RKO (cell line): ENCODE data around the gene DEGS1.

Source experiments
- DNase-seq: peaks from one replicate; pipeline ENCODE4 v3.0.0-alpha.2; 2016; ENCODE audit warnings: low spot score

Gene DEGS1

DNA sequence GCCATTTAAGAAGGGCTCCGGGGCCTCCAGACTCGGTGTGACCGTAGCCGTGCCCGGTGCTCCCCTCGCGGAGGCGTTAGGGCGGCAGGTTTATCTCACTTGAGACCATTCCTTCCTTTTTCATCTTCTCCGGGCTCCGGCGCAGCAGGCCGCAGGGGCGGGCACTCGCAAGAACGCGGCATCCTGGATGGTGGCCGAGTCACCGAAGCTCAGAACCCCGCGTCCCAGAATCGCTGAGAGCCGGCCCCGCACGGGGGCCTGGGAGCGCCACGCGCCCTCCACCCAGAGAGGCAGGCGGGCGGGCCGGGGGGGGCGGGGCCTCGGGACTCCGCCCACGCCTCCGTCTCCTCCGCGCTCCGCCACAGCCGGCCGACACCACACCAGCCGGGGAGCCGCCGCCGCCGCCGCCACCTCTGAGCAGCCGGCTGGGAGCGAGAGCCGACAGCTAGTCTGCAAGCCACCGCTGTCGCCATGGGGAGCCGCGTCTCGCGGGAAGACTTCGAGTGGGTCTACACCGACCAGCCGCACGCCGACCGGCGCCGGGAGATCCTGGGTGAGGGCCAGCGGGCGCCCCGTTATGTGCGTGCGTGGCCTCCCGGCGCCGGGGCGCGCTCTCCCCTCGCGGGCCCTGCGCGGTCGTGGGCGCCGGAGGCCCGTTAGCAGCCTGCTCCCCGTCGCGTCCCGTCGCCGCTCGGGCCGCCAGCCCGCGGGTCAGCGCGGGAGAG is at the start of gene DEGS1:
DEGS1 (plus strand) TSS at position 375 of the 725 bp plus-strand sequence; CDS start at position 472, 97 bp downstream.
- peak; percentile 78 for DNase-seq

DNA sequence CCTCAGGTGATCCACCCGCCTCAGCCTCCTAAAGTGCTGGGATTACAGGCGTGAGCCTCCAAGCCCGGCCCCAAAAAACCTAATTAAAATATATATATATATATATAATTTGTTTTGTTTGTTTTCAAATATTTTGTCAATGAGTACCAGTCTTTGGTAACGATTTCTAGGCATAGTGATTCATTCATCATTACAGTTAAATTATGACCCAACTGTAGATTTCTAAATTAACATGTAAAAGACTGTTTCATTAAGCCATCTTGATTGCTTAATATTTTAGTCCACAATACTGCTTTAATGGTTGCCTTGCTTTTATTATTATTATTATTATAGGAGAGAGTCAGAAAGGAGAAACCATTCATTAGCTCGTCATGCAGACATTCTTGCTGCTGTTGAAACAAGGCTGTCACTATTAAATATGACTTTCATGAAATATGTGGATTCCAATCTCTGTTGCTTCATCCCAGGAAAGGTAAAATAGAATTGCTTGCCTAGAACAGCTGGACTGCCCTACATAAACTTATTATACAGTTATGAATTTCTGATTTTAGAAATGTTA is 49.2 kb upstream of the DEGS1 start:
- DNase-seq, result no peak

DNA sequence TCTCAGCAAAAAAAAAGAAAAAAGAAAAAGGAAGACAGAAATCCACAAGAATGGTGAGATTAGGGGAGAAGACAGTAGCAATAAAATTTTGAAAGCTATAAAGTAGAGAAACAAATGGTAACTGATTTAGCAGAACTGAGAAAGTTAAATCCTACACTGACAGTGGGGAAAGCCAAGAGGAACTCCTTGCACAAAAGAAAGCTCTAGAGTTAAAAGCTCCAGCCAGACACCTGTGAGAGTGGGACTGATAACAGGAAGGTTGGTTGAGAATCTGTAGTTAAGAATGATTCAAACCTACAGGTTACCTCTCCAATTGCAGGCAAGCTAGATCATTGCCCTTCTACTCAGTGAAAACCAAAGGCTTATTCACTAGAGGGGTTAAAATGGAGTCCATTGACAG is 45.5 kb upstream of the DEGS1 start:
- DNase-seq, result no peak

DNA sequence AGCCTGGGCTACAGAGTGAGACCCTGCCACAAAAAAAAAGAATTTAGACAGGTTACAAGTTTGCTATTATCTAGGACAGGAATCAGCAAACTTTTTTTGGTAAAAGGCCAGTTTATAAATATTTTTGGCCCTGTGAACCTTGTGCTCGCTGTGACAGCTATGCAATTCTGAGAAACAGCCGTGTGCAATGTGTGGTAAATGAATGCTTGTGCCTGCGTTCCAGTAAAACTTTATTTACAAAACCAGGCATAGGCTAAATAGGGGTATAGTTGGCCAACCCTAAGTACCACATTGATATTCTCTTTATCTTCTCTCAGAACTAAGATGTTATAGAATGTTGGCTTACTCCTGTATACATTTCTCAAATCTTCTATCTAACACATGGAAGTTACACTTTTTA is 44.8 kb upstream of the DEGS1 start:
- DNase-seq, result no peak

DNA sequence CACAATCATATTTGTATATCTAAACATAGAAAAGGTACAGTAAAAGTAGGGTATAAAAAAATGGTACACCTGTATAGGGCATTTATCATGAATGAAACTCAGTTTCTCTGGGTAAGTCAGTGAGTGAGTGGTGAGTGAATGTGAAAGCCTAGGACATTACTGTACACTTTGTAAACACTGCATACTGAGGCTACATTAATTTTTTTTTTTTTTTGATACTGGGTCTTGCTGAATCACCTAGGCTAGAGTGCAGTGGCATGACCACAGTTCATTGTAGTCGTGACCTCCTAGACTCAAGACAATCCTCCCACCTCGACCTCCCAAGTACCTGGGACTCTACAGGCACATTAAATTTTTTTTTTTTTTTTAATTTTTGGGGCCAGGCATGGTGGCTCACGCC is 41.3 kb upstream of the DEGS1 start:
- DNase-seq, result no peak

DNA sequence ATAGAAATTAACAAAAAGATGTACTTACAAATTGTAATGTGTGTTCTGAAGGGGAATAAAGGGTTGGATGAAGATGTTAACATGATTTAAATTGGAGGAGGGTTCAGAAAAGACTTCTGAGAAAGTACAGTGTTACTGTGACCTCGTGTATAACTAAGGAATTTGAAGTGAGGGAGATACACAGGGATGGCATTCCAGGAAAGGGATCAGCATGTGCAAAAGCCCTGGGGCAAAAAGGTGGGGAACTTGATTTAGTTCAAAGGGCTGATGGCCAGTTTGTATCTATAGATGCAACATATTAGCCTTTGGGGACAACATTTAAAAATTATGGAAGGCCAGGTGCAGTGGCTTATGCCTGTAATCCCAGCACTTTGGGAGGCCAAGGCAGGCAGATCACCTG is 33.3 kb upstream of the DEGS1 start:
- DNase-seq, result no peak

DNA sequence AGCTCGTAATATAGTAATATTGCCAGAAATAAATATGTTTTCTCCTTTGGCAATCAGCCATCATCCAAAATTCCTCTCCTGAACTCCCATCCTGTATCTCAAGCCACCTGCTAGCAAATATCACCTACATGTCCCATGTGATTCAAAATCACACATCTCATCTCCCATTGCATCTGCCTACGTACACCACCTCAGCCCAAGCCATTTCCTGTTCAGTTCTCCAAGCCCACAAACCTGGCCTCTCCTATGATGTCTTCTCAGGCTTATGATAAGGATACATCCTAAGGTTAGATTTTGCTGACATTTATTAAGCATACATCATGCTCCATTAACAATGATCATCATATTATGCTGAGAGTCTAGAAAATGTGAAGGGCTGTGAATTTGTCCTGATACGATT is 31.9 kb upstream of the DEGS1 start:
- no peak for DNase-seq

DNA sequence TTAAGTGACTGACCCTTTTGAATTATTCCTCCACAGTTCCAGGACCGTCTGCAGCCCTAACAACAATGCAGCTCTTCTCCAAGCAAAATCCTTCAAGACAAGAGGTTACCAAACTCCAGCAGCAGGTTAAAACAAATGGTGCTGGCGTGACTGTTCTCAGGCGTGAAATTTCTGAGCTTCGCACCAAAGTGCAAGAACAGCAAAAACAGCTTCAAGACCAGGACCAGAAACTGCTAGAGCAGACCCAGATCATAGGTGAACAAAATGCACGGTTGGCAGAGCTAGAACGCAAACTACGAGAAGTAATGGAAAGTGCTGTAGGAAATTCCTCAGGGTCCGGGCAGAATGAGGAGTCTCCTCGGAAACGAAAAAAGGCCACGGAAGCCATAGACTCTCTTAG is 25.7 kb upstream of the DEGS1 start:
- DNase-seq, result no peak

DNA sequence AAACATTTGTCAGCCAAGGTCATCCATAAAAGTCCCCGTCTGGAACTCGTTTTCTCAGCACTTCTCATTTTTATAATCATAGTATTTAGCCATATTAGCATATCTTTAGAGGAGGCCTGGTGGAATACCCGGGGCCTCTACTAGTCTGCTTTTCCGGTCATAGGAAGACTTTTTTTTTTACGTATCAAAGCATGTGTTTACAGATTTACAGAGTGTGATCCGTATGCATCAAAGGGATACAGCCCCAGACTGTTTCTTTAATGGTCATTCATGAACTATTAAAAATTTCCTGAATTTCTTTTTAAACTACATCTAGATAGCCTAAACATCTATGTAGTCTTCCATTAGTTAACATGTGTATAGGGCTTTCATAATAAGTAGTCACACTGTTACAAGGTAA is 23.5 kb upstream of the DEGS1 start:
- no peak for DNase-seq

DNA sequence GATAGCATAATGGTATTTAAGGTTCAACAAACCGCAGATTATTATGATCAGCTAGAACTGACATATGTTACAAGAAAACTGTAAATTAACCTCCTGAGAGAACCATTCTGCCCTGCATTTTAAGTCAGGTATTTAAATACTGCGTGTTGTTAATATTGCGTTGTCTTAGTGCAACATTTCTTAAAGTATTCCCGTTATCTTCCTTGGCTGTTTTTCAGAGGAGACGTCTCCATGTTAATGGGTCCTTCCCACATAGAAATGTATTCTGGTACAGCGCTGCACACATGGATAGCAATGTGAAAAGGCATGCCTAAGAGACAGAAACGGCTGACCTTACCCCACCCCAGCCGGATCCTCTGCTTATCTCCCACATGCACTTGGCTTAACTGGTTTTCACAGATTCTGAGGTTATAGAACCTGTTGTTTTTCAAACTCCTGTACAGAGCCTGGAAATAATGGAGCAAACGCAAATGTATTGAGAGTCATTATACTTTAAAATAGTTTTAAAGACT is 22.8 kb upstream of the DEGS1 start:
- DNase-seq, result no peak

DNA sequence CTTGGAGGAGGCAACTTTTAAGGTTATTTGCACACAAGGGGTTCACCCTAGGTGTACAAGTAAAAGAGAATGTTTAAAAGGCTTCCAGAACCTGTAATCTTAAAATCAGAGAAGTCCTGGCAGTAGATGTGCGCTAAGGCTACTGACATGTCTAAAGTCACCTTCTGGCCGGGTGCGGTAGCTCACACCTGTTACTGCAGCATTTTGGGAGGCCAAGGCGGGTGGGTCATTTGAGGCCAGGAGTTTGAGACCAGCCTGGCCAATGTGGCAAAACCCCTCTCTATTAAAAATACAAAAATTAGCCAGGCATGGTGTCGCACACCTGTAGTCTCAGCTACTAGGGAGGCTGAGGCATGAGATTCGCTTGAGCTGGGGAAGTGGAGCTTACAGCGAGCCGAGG is 20.3 kb upstream of the DEGS1 start:
- no peak for DNase-seq

DNA sequence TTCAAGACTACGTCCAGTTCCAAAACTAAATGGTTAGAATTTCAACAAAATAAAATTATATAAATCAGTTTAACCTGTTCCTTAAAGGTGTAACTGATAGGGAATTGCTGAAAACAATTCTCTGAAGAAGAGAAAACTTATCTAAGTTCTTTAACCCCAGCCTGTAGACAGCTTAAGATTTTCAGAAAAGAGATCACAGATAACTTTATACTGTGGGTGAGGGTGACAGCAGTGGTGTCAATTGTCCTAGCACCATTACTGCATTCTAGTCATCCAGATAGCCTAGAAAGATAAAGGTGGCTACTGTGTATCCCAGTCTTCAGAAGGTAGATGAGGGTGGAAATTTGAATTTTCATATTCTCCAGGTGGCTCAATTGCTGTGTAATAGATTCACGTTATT is 19.7 kb upstream of the DEGS1 start:
- no peak for DNase-seq

DNA sequence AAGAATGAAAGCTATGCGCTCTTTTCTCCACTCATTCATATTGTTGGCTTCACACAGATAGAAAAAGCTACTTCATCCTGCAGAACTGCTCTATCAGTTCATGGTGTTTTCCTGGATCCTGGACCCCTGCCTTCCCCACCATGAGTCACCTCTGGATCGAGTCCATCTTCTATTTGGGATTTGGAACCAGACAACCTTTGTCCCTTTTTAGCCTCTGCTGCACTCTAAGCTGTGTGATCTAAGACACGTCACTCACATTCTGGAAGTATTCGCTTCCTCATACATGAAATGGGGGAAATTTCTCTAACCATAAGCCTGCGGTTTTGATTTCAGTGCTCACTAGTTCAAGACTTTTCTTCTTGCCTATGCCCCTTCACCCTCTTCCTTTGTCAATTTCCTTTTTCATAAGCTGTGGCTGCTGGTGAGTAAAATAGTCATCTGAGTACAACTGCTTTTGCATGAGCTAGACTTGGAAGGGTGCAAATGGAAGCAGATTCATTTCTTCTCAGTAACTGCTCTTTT is 14.1 kb upstream of the DEGS1 start:
- no peak for DNase-seq

DNA sequence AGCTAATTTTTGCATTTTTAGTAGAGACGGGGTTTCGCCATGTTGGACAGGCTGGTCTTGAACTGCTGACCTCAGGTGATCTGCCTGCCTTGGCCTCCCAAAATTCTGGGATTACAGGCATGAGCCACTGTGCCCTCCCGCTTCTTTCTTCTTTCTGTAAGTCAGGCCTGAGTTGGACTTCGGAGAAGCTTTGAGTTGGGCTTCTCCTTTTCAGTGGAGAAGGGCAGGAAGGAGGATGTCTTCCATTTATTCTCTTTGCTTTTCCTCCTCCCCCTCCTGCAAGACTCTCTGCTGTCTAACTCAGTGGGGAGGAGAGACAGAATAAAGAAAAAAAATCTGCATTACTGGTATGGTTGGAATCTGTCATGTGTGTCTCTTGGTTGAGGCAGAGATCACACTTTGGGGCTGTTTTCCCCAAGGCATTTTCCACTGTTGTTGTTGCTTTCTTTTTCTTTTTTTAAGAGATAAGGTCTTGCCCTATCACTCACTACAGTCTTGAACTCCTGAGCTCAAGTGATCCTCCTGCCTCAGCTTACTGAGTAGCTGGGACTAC is 13.2 kb upstream of the DEGS1 start:
- no peak for DNase-seq

DNA sequence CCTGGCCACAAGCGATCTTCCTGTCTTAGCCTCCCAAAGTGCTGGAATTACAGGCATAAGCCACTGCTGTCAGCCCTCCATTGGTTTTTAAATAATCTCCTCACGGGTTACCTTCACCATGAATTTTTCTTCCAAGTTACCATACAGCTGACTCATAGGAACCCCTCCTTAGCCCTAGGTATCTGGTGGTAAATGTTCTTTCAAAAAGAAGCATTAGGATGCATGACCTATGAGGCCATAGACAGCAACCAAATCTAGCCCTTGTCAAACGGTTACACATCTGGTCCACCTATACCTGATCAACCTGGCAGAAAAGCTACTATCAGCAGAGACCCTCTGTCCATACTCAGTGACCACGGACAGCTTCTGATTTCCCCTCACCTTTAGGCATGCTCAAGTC is 12.7 kb upstream of the DEGS1 start:
- no peak for DNase-seq

DNA sequence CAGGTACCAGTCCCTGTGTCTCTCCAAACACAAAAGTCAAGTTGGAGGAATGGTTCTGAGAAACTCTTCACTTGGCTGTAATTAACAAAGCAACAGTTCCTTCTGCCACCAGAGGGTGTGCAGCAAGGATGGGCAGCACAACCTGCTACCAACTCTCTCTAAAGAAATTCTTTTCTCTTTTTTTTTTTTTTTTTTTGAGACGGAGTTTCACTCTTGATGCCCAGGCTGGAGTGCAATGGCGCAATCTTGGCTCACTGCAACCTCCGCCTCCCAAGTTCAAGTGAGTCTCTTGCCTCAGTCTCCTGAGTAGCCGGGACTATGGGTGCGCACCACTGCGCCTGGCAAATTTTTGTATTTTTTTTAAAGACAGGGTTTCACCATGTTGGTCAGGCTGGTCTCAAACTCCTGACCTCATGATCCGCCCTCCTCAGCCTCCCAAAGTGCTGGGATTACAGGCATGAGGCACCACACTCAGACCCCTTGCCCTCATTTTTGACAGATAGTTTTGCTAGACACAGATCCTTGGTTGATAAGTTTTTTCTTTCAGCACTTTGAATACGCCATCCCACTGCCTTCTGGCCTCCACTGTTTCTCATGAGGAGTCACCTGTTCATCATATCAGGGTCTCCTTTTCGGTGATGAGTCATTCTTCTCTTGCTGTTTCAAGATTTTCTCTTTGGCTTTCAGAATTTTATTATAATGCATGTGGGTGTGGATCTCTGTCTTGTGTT is 12.1 kb upstream of the DEGS1 start:
- DNase-seq, result peak; percentile 62

DNA sequence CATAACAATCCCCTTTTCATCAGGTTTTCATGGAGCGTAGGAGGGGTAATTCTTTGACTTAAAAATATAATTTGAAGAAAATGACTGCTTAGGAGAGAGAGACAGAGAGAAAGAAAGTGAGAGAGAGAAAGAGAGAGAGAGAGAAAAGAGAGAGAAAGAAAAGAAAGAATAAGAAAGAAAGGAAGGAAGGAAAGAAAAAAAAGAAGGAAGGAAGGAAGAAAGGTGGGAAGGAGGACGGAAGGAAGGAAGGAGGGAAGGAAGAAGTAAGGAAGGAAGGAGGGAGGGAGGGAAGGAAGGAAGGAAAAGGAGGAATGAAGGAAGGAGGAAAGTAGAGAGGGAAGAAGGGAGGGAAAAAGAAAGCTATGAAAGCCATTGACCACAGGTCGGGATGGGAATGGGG is 10.8 kb upstream of the DEGS1 start:
- DNase-seq, result no peak

DNA sequence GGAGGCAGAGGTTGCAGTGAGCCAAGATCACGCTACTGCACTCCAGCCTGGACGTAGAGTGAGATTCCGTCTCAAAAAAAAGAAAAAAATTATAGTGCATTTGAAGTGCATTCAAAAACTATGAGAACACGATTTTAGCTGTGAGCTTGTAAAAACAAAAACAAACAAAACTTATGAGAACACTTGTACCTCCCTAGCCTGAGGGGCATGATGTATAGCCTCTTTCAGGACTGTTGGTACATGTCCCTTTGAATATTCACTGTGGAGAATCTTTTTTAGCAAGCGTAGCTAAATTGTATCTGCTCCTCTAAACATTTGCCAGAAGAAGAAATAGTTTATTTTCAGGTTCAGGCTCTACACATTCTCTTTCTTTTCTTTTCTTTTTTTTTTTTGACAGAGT is 9.5 kb upstream of the DEGS1 start:
- no peak for DNase-seq

DNA sequence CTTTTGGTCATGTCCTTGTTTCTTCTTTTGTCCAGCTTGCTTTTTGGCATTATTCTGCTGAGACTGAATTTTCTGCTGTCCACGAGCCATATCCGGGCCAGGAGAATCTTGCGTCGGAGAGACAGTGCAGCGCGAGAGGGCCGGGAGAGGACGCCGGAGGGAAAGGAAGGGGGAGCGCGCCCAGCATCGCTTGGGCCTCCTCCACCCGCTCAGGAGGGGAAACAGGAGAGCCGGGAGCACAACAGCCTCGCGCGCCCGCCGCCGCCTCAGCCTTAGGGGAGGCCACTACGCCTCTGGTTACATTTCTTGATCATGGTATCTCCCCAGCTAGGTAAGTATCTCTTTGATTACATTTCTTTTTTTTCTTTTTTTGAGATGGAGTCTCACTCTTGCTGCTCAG is 7.4 kb upstream of the DEGS1 start:
- DNase-seq, result no peak

DNA sequence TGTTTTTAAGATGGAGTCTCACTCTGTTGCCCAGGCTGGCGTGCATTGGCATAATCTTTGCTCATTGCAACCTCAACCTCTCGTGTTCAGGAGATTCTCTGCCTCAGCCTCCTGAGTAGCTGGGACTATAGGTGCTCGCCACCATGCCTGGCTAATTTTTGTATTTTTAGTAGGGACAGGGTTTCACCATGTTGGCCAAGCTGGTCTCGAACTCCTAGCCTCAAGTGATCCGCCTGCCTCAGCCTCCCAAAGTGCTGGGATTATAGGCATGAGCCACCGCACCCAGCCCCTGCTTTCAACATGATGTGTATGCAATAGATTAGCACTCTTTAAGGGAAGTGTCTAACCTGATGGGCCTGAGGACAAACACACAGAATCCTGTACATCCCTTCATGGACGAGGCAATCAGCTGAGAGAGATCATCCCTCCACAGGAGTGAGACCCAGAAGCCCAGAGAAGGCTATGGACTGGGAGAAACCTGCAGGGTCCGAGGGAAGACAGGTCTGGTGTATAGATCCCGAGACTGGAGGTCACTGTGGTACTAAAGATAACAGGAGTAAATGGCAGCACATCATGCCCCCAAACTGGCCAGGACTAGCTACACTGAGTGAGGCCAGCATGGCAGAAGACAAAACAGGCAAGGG is 5.6 kb upstream of the DEGS1 start:
- DNase-seq, result no peak

DNA sequence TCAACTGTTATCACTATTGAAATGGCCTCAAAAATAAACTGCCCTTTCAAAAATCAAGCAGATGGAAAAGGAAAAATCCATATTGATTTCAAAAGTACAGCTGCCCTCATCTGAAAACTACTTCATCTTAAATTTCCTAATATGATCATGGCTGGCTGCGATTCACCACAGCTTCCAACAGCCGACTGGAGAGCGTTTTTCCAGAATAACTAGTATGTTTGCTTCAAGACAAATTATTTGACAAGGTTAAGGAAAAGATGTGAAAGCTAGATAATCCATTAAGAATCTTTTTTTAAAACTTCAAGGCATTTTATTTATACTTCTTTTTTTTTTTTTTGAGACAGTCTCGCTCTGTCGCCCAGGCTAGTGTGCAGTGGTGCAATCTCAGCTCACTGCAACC is 4.1 kb upstream of the DEGS1 start:
- no peak for DNase-seq

DNA sequence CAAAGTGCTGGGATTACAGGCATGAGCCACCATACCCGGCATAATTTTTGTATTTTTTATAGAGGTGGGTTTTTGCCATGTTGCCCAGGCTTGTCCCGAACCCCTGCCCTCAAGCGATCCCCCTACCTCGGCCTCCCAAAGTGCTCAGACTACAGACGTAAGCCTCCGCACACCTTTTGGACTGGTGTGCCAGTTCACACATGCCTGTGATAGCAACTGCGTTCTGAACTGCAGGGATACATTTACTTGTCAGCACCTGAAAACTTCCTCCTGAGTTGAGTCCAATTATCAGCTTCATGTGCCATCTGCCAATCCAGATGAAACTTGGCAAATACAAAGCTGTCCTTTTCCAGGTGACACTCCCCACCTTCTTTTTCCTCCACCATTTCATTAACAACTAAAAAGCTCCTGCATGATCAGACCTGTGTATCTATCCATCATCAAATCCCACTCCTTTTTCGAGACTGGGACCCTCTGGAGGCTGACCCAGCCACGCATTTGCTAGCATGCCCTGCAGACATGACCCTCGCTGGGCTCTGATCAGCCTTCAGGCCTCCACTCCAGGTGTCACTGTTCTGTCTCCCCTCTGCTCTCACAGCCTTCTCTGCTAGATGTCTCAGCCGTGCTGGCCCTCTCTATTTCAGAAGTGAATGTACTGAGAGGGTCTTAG is 2.1 kb upstream of the DEGS1 start:
- no peak for DNase-seq
